T-helper 1 cell treated with Interleukin-12 subunit alpha and Interleukin-12 subunit beta and Interleukin-4 antibody, amounts not matched to agents 30 μg/mL and 1 μg/mL, for 36 hours (primary cell): ENCODE data around the gene CLDN7.

Experiments
- H3K27ac Mint-ChIP-seq: one replicate; pipeline ENCODE4 v1.8.0; 2021; ENCODE audit warnings: mild to moderate bottlenecking, mixed read lengths
- H3K27me3 Mint-ChIP-seq: one replicate; pipeline ENCODE4 v1.8.0; 2021; ENCODE audit warnings: low read depth, mixed read lengths
- H3K36me3 Mint-ChIP-seq: one replicate; pipeline ENCODE4 v1.8.0; 2021; ENCODE audit warnings: low read depth, mixed read lengths
- H3K4me1 Mint-ChIP-seq: one replicate; pipeline ENCODE4 v1.8.0; 2021; ENCODE audit warnings: low read depth, mixed read lengths
- H3K4me3 Mint-ChIP-seq: one replicate; pipeline ENCODE4 v1.8.0; 2021; ENCODE audit warnings: mild to moderate bottlenecking, moderate library complexity, mixed read lengths
- H3K9me3 Mint-ChIP-seq: one replicate; pipeline ENCODE4 v1.8.0; 2021; ENCODE audit warnings: mixed read lengths

The CLDN7 gene

DNA sequence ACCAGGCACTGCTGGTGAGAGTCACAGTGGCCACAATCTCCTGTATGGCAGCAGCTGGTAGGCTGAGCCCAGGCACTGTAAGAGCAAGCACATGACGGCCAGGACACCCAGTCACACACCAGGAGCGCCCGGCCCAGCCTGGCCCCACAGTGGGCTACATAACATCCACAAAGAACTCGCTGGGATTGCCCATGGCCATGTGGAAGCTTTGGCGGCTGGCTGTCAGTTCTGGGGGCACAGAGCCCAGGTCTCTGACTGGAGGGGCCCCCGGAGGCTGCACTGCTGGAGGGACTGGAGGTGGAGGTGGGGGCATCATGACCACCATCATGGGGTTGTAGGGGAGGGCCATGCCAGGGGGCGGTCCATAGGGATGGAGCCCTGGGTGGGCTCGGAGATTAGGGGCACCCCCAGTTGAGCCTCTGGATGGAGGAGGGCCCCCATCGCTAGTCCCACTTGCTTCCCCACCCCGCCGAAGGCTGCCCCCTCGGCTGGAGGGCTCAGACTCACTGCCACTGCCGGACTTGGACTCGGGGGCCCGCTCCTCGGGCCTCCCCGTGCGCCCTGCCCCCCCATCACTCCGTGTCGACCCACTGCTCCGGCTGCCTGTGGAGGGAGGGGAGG lies 36.5 kb downstream of the CLDN7 start:
- no peak overlapping the region for H3K4me3 Mint-ChIP-seq
- peaks cover 25% of the 10 kb centered on the region for H3K36me3 Mint-ChIP-seq
- H3K4me1 Mint-ChIP-seq: peaks cover 13% of the 10 kb centered on the region
- H3K27me3 Mint-ChIP-seq: no peaks in the 10 kb centered on the region
- no peaks in the 10 kb centered on the region for H3K9me3 Mint-ChIP-seq
- no peak overlapping the region for H3K27ac Mint-ChIP-seq

DNA sequence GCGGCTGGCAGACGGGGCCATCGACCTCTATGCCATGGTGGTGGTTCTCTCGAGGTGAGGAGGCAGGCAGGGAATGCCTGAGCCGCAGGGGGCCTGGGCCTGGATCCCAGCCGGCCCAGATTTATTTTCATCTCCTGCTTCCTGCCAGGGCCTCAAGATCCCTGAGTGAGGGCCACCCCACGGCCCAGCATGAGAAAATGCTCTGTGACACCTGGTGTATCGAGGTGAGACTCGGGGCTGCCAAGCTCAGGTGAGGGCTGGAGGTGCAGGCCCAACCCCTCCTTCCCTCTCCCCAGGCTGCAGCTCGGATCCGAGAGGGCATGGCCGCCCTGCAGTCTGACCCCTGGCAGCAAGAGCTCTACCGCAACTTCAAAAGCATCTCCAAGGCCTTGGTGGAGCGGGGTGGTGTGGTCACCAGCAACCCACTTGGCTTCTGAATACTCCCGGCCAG lies 37.6 kb downstream of the CLDN7 start:
- Mint-ChIP-seq H3K27ac (no peak overlapping the region), H3K9me3 (no peaks in the 10 kb centered on the region), H3K4me1 (peaks cover 20% of the 10 kb centered on the region), H3K36me3 (peaks cover 26% of the 10 kb centered on the region), H3K27me3 (no peaks in the 10 kb centered on the region), H3K4me3 (no peak overlapping the region)

DNA sequence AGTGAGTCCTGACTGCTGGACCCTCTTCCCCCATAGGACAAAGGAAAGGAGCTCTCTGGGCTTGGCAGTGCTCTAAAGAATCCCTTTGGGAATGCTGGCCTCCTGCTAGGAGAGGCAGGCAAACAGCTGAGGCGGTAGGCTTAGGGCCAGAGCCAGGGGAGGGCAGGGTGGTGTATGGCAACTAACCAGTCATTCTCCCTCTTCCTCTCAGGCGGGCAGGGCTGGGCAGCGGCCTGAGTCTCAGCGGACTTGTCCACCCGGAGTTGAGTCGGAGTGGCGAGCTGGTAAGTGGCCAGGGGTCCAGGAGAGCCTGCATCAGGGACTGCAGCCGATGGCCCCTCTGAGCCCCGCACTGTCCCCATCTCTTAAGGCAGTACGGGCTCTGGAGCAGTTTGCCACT lies 38.2 kb downstream of the CLDN7 start:
- H3K36me3 Mint-ChIP-seq: peaks cover 23% of the 10 kb centered on the region
- H3K27me3 Mint-ChIP-seq: no peaks in the 10 kb centered on the region
- no peak overlapping the region for H3K4me3 Mint-ChIP-seq
- H3K4me1 Mint-ChIP-seq: peaks cover 24% of the 10 kb centered on the region
- H3K9me3 Mint-ChIP-seq: no peaks in the 10 kb centered on the region
- no peak overlapping the region for H3K27ac Mint-ChIP-seq

DNA sequence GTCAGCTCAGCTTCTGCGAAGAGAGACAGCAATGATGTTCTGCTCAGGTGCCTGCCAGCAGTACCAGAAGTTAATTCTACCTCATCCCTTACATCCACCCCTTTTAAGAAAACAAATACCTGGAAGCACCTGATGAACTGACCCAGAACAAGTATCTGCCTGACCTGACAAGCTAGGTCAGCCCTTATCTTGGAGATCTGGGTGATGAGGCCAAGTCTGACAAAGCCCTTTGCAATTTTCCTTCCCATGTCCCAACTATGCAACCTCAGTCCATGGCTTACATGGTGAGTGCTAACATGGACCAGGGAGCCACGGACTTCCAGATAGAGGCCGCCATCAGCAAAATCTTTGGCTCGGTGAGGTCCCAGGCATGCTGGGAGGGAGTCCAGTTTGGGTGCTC lies 38.9 kb downstream of the CLDN7 start:
- Mint-ChIP-seq H3K27ac (no peak overlapping the region), H3K9me3 (no peaks in the 10 kb centered on the region), H3K36me3 (peaks cover 20% of the 10 kb centered on the region), H3K27me3 (no peaks in the 10 kb centered on the region), H3K4me3 (no peak overlapping the region), H3K4me1 (peaks cover 29% of the 10 kb centered on the region)

DNA sequence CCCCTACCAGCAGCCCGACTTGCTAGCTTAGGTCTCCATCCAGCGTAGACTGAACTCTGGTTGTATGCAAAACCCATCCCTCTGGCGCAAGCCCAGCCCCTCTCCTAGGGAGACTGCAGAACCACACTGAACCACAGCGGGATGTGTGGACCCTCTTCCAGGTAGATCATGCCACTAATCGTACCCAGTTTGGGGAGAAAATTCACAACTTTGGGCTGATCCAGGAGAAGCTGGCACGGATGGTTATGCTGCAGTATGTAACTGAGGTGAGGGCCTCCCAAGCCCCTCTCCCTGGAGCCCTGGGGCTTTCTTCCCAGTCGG lies 39.3 kb downstream of the CLDN7 start:
- Mint-ChIP-seq H3K4me3 (no peak overlapping the region), H3K27me3 (no peaks in the 10 kb centered on the region), H3K36me3 (peaks cover 16% of the 10 kb centered on the region), H3K9me3 (no peaks in the 10 kb centered on the region), H3K4me1 (peaks cover 29% of the 10 kb centered on the region), H3K27ac (no peak overlapping the region)

DNA sequence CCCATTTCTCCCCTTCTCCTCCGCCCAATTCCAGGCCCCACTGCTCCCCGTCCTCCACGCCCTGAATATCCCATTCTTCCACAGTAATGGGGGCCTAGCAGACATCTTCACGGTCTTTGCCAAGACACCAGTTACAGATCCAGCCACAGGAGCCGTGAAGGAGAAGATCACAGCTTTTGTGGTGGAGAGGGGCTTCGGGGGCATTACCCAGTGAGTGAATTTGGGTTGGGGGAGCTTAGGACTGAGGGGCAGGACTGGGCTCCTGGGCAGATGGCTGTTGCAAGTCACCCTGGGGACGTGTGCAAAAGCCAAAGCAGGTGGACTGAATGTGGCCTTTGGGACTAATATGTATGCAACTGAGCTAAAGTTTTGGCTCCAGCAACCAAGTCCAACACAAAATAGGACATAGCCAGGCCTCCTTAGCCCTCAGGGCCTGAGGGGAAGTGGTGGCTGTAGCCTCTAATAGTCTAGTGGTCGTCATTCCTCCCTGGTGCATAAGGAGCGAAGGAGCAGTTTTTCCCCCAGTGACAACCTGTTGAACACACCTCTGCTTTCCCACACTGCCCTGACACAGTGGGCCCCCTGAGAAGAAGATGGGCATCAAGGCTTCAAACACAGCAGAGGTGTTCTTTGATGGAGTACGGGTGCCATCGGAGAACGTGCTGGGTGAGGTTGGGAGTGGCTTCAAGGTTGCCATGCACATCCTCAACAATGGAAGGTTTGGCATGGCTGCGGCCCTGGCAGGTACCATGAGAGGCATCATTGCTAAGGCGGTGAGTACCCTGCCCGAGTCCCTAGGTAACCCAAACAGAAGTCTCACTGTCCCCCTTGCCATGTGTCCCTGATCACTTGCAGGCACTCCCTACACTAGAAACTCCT lies 39.9 kb downstream of the CLDN7 start:
- no peaks in the 10 kb centered on the region for H3K9me3 Mint-ChIP-seq
- no peak overlapping the region for H3K4me3 Mint-ChIP-seq
- H3K27ac Mint-ChIP-seq: no peak overlapping the region
- H3K36me3 Mint-ChIP-seq: peaks cover 15% of the 10 kb centered on the region
- H3K27me3 Mint-ChIP-seq: no peaks in the 10 kb centered on the region
- peaks cover 33% of the 10 kb centered on the region for H3K4me1 Mint-ChIP-seq

DNA sequence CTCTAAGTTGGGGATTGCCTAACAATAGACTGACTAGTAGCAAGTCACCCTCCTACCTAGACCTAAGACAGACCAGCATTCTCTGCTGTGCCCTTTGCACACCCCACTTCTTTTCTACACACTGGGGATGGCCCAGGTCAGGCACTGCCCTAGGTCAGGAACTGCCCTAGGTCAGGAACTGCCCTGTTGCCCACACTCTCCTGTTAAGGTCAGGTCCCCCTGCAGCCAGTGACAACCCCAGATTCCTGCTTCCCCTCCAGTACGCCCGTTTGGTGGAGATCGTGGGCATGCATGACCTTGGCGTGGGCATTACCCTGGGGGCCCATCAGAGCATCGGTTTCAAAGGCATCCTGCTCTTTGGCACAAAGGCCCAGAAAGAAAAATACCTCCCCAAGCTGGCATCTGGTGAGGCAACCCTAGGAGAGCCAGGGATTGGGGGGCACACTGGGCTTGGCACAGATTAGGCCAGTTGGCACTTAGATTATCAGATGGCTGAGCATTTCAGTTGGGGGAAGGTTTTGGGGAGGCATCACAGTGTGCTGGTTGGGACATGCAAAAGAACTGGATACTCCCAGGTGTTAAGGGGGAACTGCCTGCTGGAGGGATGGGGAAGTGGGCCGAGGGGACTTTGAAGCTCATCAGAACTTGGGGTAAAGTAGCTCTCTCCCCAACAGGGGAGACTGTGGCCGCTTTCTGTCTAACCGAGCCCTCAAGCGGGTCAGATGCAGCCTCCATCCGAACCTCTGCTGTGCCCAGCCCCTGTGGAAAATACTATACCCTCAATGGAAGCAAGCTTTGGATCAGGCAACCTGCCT lies 40.8 kb downstream of the CLDN7 start:
- peaks cover 37% of the 10 kb centered on the region for H3K4me1 Mint-ChIP-seq
- H3K27me3 Mint-ChIP-seq: no peaks in the 10 kb centered on the region
- peaks cover 15% of the 10 kb centered on the region for H3K36me3 Mint-ChIP-seq
- H3K4me3 Mint-ChIP-seq: peak overlapping the region; percentile 96
- H3K9me3 Mint-ChIP-seq: no peaks in the 10 kb centered on the region
- H3K27ac Mint-ChIP-seq: peak overlapping the region; percentile 91

DNA sequence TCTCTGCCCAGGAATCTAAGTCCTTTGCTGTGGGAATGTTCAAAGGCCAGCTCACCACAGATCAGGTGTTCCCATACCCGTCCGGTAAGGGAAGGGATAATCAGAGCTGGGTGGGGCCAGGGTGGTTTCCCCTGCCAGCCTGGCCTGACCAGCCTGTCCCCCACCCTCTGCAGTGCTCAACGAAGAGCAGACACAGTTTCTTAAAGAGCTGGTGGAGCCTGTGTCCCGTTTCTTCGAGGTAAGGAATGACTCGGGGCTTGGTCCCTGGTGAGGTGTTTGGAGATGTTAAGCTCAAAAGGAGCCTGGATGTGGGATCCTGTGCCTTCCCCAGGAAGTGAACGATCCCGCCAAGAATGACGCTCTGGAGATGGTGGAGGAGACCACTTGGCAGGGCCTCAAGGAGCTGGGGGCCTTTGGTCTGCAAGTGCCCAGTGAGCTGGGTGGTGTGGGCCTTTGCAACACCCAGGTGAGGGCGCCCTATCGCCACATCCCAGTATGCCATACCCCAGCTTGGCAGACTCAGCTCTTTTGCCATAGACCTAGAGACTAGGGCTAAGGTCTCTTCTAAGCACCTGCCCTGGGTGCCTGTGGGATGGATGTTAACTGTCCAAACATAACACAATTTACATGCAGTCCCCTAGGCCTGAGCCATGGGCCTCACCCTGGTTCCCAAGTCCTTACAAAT lies 41.5 kb downstream of the CLDN7 start:
- Mint-ChIP-seq H3K4me3 (peak overlapping the region; percentile 96), H3K27ac (peak overlapping the region; percentile 91), H3K36me3 (peaks cover 15% of the 10 kb centered on the region), H3K27me3 (no peaks in the 10 kb centered on the region), H3K9me3 (no peaks in the 10 kb centered on the region), H3K4me1 (peaks cover 44% of the 10 kb centered on the region)

DNA sequence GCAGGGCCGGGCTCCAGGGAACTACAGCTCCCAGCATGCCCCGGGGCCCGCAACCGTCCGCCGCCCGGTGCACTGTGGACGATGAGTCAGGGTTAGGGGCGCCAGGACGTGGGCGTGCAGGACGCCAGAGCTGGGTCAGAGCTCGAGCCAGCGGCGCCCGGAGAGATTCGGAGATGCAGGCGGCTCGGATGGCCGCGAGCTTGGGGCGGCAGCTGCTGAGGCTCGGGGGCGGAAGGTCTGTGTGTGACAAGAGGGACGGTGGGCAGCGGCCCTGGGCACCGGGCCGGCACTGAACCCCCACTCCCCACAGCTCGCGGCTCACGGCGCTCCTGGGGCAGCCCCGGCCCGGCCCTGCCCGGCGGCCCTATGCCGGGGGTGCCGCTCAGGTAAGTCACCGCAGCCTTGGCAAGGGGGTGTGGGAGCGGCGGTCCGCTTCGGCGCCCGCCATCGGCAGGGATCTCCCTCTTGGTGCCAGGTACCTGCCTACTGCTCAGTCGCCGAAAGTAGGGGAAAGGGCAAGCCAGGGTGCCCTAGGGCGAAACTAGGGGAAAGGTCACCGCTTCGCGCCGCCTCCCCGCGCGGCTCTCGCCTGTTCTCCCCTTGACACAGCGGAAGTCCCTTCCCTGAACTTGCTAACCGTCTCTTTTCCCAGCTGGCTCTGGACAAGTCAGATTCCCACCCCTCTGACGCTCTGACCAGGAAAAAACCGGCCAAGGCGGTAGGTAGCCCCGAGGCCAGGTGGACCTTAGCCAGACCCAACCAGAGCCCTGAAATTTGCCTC lies 42.3 kb downstream of the CLDN7 start, which contains the start of the genes ACADVL and DLG4:
TSS of gene ACADVL (plus strand) at position 127 of the 781 bp plus-strand sequence. CDS start at position 174, 47 bp downstream.
TSS of gene DLG4 (minus strand) at position 25 of the 781 bp plus-strand sequence.
- H3K36me3 Mint-ChIP-seq: peaks cover 13% of the 10 kb centered on the region
- no peaks in the 10 kb centered on the region for H3K9me3 Mint-ChIP-seq
- peak within 1 kb of the TSS; percentile 96 for H3K4me3 Mint-ChIP-seq
- peaks cover 50% of the 10 kb centered on the region for H3K4me1 Mint-ChIP-seq
- no peaks in the 10 kb centered on the region for H3K27me3 Mint-ChIP-seq
- peak within 1 kb of the TSS; percentile 95 for H3K27ac Mint-ChIP-seq

DNA sequence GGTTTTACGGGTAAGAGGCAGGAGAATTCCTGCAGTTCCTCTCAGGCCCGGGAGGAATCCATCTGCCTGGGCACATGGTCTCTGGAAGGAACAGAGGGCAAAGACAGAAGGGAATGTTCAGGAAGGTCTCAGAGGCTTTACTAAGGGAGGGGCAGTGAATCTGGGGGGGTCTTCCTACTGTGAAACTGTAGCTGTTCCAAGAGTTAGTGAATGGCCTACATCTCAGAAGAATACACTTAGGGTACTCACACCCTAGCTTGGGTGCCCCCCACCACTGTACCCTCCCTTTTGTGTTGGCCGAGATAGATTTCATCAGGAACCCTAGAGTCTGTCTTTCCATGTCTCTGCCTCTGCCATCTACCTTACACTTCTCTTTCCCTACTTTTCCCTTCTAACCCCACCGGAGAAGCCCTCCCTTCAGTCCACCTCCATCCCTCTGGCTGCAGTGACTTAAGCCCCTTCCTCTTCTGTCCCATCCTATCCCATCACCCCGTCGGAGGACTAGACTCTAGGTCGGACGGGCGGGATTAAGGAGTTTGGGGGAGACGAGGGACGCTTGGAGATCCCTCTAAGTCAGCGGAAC lies 43.0 kb downstream of the CLDN7 start:
- peaks cover 55% of the 10 kb centered on the region for H3K4me1 Mint-ChIP-seq
- H3K9me3 Mint-ChIP-seq: no peaks in the 10 kb centered on the region
- H3K36me3 Mint-ChIP-seq: peaks cover 13% of the 10 kb centered on the region
- no peaks in the 10 kb centered on the region for H3K27me3 Mint-ChIP-seq
- peak overlapping the region; percentile 96 for H3K4me3 Mint-ChIP-seq
- peak overlapping the region; percentile 95 for H3K27ac Mint-ChIP-seq

DNA sequence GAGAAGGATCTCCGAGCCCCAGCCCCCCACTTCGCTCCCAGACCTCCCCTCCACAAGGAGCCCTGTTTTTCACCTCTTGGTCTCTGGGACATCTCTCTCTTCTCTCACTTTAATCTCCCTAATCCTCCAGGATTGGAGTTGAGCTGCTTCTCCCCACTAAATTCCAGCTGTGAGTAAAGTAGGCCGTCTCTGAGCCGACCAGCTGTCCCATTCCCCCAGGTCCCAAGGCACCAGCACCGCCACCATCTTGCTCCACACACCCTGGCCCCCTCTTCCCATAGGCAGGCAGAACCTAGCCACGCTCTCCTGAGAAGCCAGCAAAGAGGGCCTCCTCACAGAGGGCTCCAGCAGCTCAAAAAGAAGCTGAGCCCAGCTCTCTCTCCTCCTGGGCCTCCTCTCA lies 43.5 kb downstream of the CLDN7 start:
- Mint-ChIP-seq H3K4me3 (peak overlapping the region; percentile 96), H3K27me3 (no peaks in the 10 kb centered on the region), H3K9me3 (no peaks in the 10 kb centered on the region), H3K27ac (peak overlapping the region; percentile 64), H3K36me3 (peaks cover 9% of the 10 kb centered on the region), H3K4me1 (peaks cover 58% of the 10 kb centered on the region)

DNA sequence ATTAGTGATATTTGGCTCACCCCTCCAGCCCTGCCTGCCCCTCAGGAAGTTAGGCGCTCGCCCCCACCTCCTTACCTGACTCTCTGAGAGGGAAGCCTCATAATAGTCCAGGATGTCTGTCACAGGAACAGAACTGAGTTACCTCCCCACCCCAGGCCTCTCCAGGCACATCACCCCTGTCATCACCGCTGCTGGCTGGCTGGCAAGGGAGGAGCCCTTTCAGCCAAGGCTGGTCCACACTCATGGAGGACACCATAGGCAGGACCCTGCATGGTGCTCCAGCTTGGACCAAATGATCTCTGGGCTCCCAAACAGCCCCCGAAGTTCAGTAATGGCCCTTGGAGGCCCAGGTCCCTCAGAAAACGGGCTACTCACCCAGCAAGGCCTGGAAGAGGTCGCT lies 44.1 kb downstream of the CLDN7 start:
- no peaks in the 10 kb centered on the region for H3K9me3 Mint-ChIP-seq
- peaks cover 63% of the 10 kb centered on the region for H3K4me1 Mint-ChIP-seq
- H3K27ac Mint-ChIP-seq: peak overlapping the region; percentile 82
- peak overlapping the region; percentile 82 for H3K4me3 Mint-ChIP-seq
- peaks cover 6% of the 10 kb centered on the region for H3K27me3 Mint-ChIP-seq
- peaks cover 4% of the 10 kb centered on the region for H3K36me3 Mint-ChIP-seq
